HG03571 (cell line): ENCODE data around the gene ADK.

Experiments
- ATAC-seq: cut with Tn5 transposase; IDR thresholded peaks from one replicate; pipeline ENCODE4 v1.9.1; 2021; ENCODE audit not compliant: unreplicated experiment

Gene ADK

DNA sequence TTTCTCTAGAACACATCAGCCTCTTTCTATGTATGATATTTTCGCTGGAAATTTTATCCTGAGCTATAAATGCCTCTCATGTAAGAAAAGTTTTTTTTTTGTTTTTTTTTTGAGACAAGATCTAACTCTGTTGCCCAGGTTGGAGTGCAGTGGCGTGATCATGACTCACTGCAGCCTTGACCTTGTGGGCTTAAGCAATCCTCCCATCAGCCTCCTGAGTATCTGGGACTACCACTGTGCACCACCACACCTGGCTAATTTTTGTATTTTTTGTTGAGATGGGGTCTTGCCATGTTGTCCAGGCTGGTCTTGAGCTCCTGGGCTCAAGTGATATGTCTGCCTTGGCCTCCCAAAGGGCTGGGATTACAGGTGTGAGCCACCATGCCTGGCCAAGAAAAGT, 80.4 kb downstream of the ADK start:
- ATAC-seq, result no peak

DNA sequence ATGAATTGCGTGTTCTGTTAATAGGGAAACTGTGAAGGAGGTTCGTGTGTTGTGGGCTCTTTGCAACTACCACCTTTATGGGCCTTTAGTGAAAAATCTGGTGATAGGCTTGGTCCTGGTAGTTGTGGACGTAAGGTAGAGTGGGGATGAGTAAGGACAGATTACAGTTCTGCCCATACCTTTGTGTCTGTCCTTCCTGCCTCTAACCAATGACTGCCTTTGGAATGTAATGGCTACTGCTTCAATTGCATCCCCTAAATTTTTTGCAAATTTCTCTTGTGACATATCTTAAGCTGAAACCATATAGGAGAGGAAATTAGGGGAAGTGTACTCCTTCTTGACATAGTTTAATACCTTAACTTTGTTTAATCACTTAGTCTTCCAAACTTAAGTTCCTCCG, 82.3 kb downstream of the ADK start:
- ATAC-seq, result no peak

- no peak for ATAC-seq
These were observed 83.5 kb downstream of the ADK start for GRCh38 chr10:74234569-74234968.

DNA sequence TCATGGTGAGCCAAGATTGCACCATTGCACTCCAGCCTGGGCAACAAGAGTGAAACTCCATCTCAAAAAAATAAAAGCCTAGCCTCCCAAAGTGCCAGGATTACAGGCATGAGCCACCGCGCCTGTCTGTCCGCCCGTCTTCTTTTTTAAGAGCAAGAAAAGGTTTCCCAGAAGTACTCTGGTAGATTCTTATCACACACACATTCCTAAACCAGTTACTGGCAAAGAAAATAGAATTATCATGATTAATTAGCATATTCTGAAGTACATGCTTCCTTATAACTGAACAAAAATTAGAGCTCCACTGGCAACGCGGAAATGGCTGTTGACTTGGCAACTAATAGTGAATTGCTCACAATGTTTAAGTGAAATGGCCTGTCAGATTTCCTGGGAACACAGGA, 87.0 kb downstream of the ADK start:
- no peak for ATAC-seq

DNA sequence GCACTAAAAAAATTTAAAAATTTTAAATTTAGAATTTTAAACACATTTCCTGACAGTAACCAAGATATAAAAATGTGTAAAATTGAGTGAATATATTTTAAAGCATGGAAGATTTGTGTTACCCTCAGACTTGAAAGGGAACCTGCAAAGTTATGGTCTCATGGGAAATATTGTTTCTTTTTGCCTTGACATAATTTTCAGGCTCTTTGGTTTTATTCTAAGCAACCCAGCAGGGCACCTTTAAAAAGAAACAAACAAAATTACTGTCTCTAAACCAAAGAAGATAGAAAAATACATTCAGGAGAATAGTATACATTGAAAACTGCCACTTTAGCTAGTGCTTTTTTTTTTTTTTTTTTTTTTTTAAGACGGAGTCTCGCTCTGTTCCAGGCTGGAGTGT, 87.5 kb downstream of the ADK start:
- ATAC-seq, result no peak

GRCh38 chr10:74243067-74243466, 92.0 kb downstream of the ADK start:
- ATAC-seq, result no peak

DNA sequence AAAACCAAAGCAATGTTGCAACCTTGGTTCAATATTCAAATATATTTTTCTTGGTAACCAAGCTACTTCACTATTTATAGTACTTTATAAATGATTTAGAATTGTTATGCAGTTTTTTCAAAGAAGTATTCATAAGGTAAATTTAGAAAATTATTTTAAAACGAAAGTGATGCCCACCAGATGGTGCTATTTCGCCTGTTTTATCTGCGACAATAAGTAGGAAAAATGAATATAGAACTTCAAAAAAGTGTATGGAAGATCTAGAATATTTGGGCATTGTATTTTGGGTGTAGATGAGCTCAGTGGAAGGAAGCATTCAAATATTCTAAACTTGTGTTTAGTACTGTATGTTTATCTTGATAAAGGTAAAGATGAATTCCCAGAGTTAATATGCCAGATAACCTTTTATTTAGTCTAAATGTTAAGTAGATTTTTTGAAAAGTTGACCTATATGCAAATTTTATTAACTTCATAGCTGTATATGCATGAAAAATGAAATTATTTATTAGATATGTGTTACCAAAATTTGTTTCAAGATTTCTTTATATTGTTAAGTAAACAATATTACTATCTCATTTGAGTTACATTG, 93.2 kb downstream of the ADK start:
- no peak for ATAC-seq

- ATAC-seq, result no peak
These were observed 93.8 kb downstream of the ADK start for GRCh38 chr10:74244807-74245206.

DNA sequence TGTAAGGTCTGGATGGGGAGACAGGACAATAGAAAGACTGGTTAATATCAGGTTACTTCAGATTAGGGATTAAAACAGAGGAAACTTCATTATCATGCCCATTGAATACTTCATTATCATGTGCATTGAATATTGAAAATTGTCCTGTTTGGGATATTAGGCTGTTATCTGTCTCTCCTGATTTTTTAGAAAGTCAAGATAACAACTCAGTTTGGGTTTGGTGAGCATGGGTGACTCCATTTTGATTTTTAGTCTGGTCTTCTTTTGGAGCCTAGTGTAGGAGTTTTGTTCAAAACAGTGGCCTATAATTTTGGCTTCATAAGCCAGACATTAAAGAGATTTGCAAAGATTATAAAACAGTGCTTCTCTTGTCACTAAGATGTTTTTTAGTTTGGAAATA, 95.5 kb downstream of the ADK start:
- no peak for ATAC-seq

- ATAC-seq, result no peak
These were observed 98.8 kb downstream of the ADK start for GRCh38 chr10:74249865-74250264.

- ATAC-seq, result no peak
These were observed 104.2 kb downstream of the ADK start for GRCh38 chr10:74255214-74255613.

DNA sequence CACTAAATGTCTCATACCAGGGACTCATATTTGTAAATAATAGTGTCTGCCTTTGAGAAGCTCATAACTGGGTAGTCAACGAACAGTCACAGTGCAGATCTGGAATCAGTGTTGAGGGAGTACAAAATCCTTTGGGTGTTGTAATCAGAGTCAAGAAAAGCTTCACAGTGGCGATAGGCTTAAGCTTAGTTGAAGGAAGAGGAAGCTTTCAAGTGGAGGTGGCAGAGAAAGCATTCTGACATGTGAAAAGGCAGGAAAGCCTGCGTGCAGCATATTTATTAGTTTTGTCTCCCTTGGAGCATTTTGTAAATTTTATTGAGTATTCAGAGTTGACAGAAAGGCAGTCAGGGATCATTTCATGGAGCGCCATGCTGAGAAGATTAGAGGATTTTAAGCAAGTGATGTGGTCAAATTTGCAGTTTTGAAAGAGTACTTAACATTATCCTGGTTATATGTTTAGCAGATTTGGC, 104.9 kb downstream of the ADK start:
- ATAC-seq, result no peak

DNA sequence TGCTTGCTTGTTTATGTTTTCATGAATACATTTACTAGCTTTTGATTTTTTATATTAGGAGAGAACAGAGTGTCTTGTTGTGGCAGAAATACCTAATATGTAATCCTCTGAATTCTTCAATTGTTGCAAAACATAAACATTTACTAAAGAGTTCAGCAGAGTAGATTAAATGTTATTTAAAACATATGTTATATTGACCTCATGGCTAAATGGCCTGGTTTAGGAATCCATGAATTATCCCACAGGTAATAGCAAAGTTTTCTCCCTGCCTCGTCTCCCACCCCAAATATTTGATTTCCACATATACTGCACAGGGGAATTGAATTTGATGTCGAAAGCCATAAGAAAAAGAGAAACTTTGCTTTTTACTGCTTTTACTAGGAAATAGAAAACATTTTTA, 111.8 kb downstream of the ADK start:
- ATAC-seq, result no peak

- no peak for ATAC-seq
These were observed 113.0 kb downstream of the ADK start for GRCh38 chr10:74263996-74264395.

DNA sequence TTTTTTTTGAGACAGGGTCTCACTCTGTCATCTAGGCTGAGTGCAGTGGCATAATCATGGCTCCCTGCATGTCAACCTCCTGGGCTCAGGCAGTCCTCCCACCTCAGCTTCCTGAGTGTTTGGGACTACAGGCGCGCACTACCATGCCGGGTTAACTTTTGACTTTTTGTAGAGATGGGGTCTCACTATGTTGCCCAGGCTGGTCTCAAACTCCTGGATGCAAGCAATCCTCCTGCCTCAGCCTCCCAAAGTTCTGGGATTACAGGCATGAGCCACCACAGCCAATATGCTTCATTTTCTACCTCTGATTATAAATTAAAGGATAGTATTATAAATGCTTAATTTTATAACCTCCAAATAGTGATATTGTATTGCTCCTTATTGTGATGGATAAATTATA, 121.3 kb downstream of the ADK start:
- ATAC-seq, result no peak

DNA sequence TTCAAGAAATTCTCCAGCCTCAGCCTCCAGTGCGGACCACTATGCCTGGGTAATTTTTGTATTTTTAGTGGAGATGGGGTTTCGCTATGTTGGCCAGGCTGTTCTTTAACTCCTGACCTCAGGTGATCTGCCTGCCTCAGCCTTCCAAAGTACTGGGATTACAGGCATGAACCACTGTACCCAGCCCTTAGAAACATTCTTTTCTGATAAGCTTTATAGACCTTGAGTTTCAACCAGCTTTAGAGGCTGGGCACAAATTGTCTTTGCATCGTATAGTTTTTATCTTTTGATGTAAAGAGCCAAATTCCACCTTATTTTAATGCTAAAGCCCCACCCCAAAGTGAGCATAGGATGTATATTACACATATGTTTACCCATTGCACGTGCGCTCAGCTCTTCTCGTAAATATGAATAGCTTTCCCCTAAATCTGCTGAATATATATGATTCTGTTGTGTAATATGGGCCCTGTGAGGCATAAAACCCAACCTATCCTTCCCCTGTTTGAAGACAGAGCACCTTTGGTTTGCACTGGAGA, 124.8 kb downstream of the ADK start:
- ATAC-seq, result no peak

DNA sequence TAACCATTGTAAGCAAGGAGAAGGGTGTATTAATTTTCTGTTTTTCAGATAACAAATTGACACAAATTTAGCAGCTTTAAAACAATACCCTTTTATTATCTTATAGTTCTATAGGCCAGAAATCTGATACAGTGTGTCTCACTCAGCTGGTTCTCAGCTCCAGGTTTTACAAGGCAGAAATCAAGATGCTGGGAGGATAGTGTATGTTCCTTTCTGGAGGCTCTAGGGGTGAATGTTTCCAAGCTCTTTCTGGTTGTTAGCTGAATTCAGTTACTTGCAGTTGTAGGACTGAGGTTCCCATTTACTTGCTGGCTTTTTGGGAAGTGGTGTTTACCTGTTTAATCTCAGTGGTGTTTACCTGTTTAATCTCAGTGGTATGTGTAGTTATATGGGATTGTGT, 125.4 kb downstream of the ADK start:
- ATAC-seq, result no peak

GRCh38 chr10:74282151-74282847, 131.3 kb downstream of the ADK start:
- no peak for ATAC-seq

DNA sequence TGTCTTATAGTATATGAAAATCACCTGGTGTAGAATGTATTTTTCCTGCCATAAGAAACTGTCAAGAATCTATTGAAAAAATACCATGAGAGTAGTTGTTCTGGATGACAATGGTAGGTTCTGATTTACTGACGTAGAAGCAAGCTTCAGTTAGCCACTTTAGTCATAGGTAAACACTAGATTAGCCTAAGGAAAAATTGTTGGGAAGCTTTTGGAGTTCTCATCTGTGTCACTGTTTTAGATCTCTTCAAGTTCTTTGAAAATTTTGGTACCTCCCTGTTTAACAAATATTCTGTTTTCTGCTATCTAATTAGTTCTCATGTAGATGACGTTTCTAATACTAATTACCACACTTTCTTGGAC, 131.8 kb downstream of the ADK start:
- no peak for ATAC-seq

GRCh38 chr10:74289188-74289587, 138.2 kb downstream of the ADK start:
- no peak for ATAC-seq

GRCh38 chr10:74289951-74290350, 138.9 kb downstream of the ADK start:
- ATAC-seq, result no peak

DNA sequence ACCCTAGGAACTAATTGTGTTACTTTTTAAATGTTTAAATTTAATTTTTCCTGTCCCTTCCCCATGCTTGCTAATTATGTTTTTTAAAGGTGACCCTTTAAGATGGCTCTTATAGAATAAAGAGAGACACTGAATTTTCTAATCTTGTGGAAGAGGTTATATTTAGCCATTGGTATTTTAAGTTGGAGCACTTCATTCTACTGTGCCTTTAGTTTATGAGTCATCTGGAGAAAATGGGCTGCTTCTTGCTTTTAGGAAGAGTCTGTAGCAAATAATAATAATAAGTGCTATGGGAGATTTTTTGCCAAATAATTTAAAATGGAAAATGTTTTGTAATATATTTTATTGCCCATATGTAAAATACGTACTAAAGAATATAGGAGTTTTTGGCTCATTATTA, 139.7 kb downstream of the ADK start:
- no peak for ATAC-seq
